GM12891 (cell line): Measurements from ENCODE around the gene ADAP1.

Experiments used
- PAX5 ChIP-seq: IDR thresholded peaks from 2 replicates; pipeline ENCODE4 v1.6.1; 2011; ENCODE audit warnings: low read length, moderate library complexity, mild to moderate bottlenecking; ENCODE audit not compliant: insufficient read depth, severe bottlenecking
- POLR2A ChIP-seq: IDR thresholded peaks from 2 replicates; pipeline ENCODE4 v1.6.1; 2011; ENCODE audit warnings: low read depth, low read length, control low read depth
- POLR2AphosphoS5 ChIP-seq: IDR thresholded peaks from 2 replicates; pipeline ENCODE4 v1.6.1; 2011; ENCODE audit warnings: low read depth, low read length, control low read depth
- POU2F2 ChIP-seq: IDR thresholded peaks from 2 replicates; pipeline ENCODE4 v1.6.1; 2011; ENCODE audit warnings: low read depth, mild to moderate bottlenecking, control low read depth, low read length, moderate library complexity
- SPI1 ChIP-seq: IDR thresholded peaks from 2 replicates; pipeline ENCODE4 v1.6.1; 2011; ENCODE audit warnings: low read depth, low read length, control low read depth
- TAF1 ChIP-seq: IDR thresholded peaks from 2 replicates; pipeline ENCODE4 v1.6.1; 2011; ENCODE audit warnings: low read depth, low read length, control low read depth

DNA sequence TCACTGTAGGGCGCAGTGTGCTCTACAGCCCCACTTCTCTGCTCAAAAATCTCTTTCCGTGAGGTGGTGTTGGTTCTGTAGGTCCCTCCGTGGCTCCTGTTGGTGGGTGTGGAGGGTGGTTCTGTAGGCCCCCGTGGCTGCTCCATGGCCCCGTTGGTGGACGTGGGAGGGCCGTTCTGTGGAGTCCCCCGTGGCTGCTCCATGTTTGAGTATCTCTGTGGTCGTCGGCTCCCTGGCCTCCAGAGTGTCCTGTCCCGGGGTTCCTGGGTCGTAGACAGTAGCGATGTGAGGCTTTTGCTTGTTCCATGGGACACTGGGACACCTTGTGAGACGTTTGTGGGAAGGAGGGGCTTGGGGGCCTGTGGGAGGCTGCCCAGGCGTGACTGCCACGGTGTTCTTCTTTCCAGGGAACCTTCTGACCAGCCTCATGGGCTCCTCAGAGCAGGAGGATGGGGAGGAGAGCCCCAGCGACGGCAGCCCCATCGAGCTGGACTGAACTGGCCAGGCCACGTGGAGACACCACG, 59.5 kb downstream of the ADAP1 start:
- TF ChIP-seq POLR2A: no peak
- TF ChIP-seq SPI1: no peak
- TF ChIP-seq POLR2AphosphoS5: no peak
- TF ChIP-seq TAF1: no peak
- TF ChIP-seq PAX5: no peak
- no peak for TF ChIP-seq POU2F2
